Measurements from ENCODE around the gene GPR63. TPM values are rescaled to one million over a fixed set of nuclear protein-coding genes. Genes with fewer than 3 reads are reported as not detected.

The GPR63 gene
- total RNA-seq, 2 donors from 2014 or later, result 0.96 to 3.4 TPM

DNA sequence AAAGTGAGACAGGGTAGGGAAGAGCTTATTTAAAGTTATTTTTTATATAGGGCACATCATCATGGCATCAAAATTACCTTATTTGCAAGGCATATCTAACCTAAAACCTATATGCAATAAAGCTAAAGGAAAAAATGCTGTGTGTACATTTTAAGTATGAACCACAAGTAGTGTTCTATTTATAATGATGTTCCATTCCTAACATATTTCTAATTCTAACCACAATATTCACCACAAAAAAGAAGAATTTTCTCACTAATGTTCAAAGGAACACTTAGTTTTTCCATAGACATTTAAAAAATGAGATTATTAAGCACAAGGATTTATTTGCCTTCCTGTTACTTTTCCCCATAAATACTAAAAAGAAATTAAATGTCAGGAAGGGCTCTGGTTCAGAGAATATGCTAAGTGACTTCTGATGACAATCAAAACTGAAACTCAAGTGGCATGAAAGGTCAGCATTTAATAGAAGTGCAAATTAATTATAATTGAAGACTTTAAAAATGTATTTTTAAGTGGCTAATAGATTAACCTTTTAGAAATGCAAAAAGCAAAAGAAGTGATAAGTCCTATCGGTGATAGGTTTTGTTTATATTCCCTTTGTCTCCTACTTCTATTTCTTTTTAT, 25.1 kb downstream of the GPR63 start:
- Histone ChIP-seq H3K4me3 (no peak overlapping the region), H3K27me3 (replicated peaks; ENCODE audit: insufficient read depth) (no peaks in the 10 kb centered on the region), H3K4me1 (replicated peaks) (no peaks in the 10 kb centered on the region), H3K9me3 (no peaks in the 10 kb centered on the region), H3K36me3 (no peaks in the 10 kb centered on the region), H3K27ac (no peak overlapping the region)
- 98% methylated on average over 1 of the region's 1 CpG for WGBS
- intact Hi-C loops (cut with DNase I), result no loop called here
- no peak for DNase-seq (ENCODE audit: low spot score)
- TF ChIP-seq, protein P1, sequence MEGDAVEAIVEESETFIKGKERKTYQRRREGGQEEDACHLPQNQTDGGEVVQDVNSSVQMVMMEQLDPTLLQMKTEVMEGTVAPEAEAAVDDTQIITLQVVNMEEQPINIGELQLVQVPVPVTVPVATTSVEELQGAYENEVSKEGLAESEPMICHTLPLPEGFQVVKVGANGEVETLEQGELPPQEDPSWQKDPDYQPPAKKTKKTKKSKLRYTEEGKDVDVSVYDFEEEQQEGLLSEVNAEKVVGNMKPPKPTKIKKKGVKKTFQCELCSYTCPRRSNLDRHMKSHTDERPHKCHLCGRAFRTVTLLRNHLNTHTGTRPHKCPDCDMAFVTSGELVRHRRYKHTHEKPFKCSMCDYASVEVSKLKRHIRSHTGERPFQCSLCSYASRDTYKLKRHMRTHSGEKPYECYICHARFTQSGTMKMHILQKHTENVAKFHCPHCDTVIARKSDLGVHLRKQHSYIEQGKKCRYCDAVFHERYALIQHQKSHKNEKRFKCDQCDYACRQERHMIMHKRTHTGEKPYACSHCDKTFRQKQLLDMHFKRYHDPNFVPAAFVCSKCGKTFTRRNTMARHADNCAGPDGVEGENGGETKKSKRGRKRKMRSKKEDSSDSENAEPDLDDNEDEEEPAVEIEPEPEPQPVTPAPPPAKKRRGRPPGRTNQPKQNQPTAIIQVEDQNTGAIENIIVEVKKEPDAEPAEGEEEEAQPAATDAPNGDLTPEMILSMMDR (IDR thresholded peaks at IDR 0.05), result no peak
- no peak for TF ChIP-seq POLR2AphosphoS5 (IDR thresholded peaks at IDR 0.05)

DNA sequence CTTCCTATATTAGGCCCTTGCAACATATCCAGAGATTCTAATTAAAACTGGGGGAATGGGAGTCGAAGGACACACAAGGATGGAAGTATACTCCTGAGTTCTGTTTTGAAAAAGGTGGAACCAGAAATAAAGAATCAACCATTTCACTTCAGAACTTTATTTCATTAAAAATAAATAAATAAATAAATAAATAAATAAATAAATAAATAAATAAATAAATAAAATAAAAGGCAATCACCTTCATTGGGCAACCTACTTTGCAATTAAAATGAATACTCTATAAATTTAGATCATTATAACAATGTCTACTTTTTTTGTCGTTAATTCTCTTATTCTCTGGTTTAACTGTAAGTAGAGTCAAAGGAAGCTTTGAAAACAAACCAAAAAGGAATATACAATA, 25.6 kb downstream of the GPR63 start:
- Histone ChIP-seq H3K27me3 (replicated peaks; ENCODE audit: insufficient read depth) (no peaks in the 10 kb centered on the region), H3K9me3 (no peaks in the 10 kb centered on the region), H3K27ac (no peak overlapping the region), H3K36me3 (no peaks in the 10 kb centered on the region), H3K4me3 (no peak overlapping the region), H3K4me1 (replicated peaks) (no peaks in the 10 kb centered on the region)
- intact Hi-C loops (cut with DNase I), result no loop called here
- WGBS, result 99% methylated on average over 2 of the region's 2 CpGs
- no peak for DNase-seq (ENCODE audit: low spot score)
- no peak for TF ChIP-seq POLR2A (IDR thresholded peaks at IDR 0.05)
- TF ChIP-seq, protein P1 (IDR thresholded peaks at IDR 0.05), result no peak
- no peak for TF ChIP-seq POLR2AphosphoS5 (IDR thresholded peaks at IDR 0.05)

GRCh38 chr6:96811136-96811535, 26.1 kb downstream of the GPR63 start:
- Histone ChIP-seq H3K27ac (no peak overlapping the region), H3K4me3 (no peak overlapping the region), H3K27me3 (replicated peaks; ENCODE audit: insufficient read depth) (no peaks in the 10 kb centered on the region), H3K9me3 (no peaks in the 10 kb centered on the region), H3K4me1 (replicated peaks) (no peaks in the 10 kb centered on the region), H3K36me3 (no peaks in the 10 kb centered on the region)
- DNase-seq (ENCODE audit: low spot score), result no peak
- TF ChIP-seq, protein P1 (IDR thresholded peaks at IDR 0.05), result no peak
- no peak for TF ChIP-seq POLR2A (IDR thresholded peaks at IDR 0.05)
- TF ChIP-seq POLR2AphosphoS5 (IDR thresholded peaks at IDR 0.05), result no peak
- intact Hi-C loops (cut with DNase I), result no loop called here
- 88% methylated on average over 5 of the region's 5 CpGs for whole genome bisulfite sequencing

DNA sequence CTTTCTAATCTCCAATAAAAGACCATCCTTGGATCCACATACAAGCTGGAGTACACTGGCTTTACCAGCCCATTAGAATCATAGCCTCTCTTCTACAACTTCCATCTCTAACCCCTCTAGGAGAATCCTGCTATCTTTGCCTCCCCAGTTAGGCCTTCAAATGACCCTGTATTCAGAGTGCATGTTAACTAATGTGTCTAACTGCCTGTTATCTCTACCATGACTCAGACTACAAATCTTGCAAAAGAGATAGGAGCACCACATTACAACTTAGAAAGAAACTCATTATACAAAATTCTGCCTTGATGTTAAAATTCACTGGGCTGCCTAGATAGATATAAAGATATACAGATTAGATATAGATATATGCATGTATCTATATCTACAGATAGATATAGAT, 28.2 kb downstream of the GPR63 start:
- Histone ChIP-seq H3K27ac (no peak overlapping the region), H3K9me3 (no peaks in the 10 kb centered on the region), H3K4me1 (replicated peaks) (no peaks in the 10 kb centered on the region), H3K4me3 (no peak overlapping the region), H3K36me3 (no peaks in the 10 kb centered on the region), H3K27me3 (replicated peaks; ENCODE audit: insufficient read depth) (no peaks in the 10 kb centered on the region)
- DNase-seq (ENCODE audit: low spot score), result no peak
- TF ChIP-seq POLR2A (IDR thresholded peaks at IDR 0.05) (no peak), POLR2AphosphoS5 (IDR thresholded peaks at IDR 0.05) (no peak)
- TF ChIP-seq, protein P1 (IDR thresholded peaks at IDR 0.05), result no peak
- intact Hi-C loops (cut with DNase I), result no loop called here

GRCh38 chr6:96803106-96803481, 34.2 kb downstream of the GPR63 start:
- no peaks in the 10 kb centered on the region for H3K36me3 ChIP-seq
- TF ChIP-seq POLR2AphosphoS5 (IDR thresholded peaks at IDR 0.05), result no peak
- TF ChIP-seq POLR2A (IDR thresholded peaks at IDR 0.05), result no peak
- TF ChIP-seq, protein P1 (IDR thresholded peaks at IDR 0.05), result no peak
- H3K9me3 ChIP-seq, result no peaks in the 10 kb centered on the region
- intact Hi-C loops (cut with DNase I), result no loop called here
- no peaks in the 10 kb centered on the region for H3K4me1 ChIP-seq (replicated peaks)
- no peak overlapping the region for H3K27ac ChIP-seq
- no peak for DNase-seq (ENCODE audit: low spot score)
- H3K4me3 ChIP-seq, result no peak overlapping the region
- no peaks in the 10 kb centered on the region for H3K27me3 ChIP-seq (replicated peaks; ENCODE audit: insufficient read depth)
